K562 (cell line): ENCODE measurements around the gene SNCB. TPM values are rescaled to one million over a fixed set of nuclear protein-coding genes. Genes with fewer than 3 reads are reported as not detected.
A peak's percentile ranks its signal among the peaks of the same experiment; 100 is the strongest.

ENCODE experiments used
- ATAC-seq: fragments of 200-7000 bp; cut with Tn5 transposase; 3 replicates; pipeline ENCODE4 v1.9.1; 2020; ENCODE audit warnings: moderate library complexity
- BruUV-seq: library from RNA; stranded (reverse); fragments of 400-500 nt; replicated peaks from 2 replicates; lab custom pipeline; 2021; lab: Mats Ljungman, UMichigan
- CTCF ChIA-PET: fragments of 300-600 bp; formaldehyde crosslinking; extraction: SDS; loops from one replicate; lab custom pipeline; 2021; ENCODE audit warnings: low intra/inter-chr PET ratio; lab: Yijun Ruan, JAX
- POLR2A ChIA-PET: fragments of 300-600, 350-650 bp; sonication (Branson Sonifier 250); formaldehyde crosslinking; extraction: SDS; loops from one replicate; lab custom pipeline; 2021; ENCODE audit warnings: antibody characterized with exemption, inconsistent platforms; lab: Yijun Ruan, JAX
- DNase-seq, 4 experiments: peaks; one replicate each; pipeline versions ENCODE4 v3.0.0 to v3.0.0-alpha.2; 2011 to 2018; ENCODE audit warnings: low spot score in 3 of 4, mixed read lengths in 3 of 4; ENCODE audit errors: extremely low read depth in 1 of 4
- FAIRE-seq: peaks from 2 replicates; lab custom pipeline; 2011; peaks lifted over from hg19 to GRCh38; lab: Jason Lieb, UNC
- H2AFZ ChIP-seq: 2 replicates; pipeline ENCODE4 v1.6.0; 2011; ENCODE audit warnings: low read depth, low read length, control low read depth, inconsistent platforms
- H3K27ac ChIP-seq: fragments of 200-600 bp; 3 replicates; pipeline ENCODE4 v1.8.0; 2011; ENCODE audit warnings: low read depth, mild to moderate bottlenecking, control low read depth, inconsistent platforms, low read length, moderate library complexity, mixed read lengths; ENCODE audit errors: extremely low read depth
- H3K27me3 ChIP-seq, 2 experiments: fragments of 300-600 bp in 1 of 2; 2 replicates in 1 of 2; 3 replicates in 1 of 2; pipeline versions ENCODE4 v1.6.0 to v1.8.0; 2011; ENCODE audit warnings: inconsistent platforms in 2 of 2, low read length in 2 of 2, mild to moderate bottlenecking in 1 of 2, mixed read lengths in 1 of 2, moderate library complexity in 1 of 2; ENCODE audit not compliant: control insufficient read depth in 2 of 2, insufficient read depth in 2 of 2
- H3K36me3 ChIP-seq: fragments of 300-600 bp; 3 replicates; pipeline ENCODE4 v1.8.0; 2011; ENCODE audit warnings: mild to moderate bottlenecking, low read length, inconsistent platforms; ENCODE audit not compliant: control insufficient read depth, insufficient read depth
- H3K4me1 ChIP-seq, 2 experiments: fragments of 200-600 bp in 1 of 2; replicated peaks in 1 of 2; 2 replicates in 1 of 2; 3 replicates in 1 of 2; pipeline versions ENCODE4 v1.5.1 to v1.8.0; 2011; ENCODE audit warnings: inconsistent platforms in 2 of 2, low read length in 2 of 2, mild to moderate bottlenecking in 1 of 2, mixed read lengths in 1 of 2, moderate library complexity in 1 of 2; ENCODE audit not compliant: control insufficient read depth in 2 of 2, insufficient read depth in 2 of 2
- H3K4me2 ChIP-seq: 2 replicates; pipeline ENCODE4 v1.6.1; 2011; ENCODE audit warnings: low read length, control low read depth, inconsistent platforms, mixed read lengths; ENCODE audit not compliant: insufficient read depth
- H3K4me3 ChIP-seq: fragments of 200-600 bp; sonication (generic), shearing (Covaris generic); 2 replicates; pipeline ENCODE4 v1.5.1; 2016; ENCODE audit warnings: control low read depth, inconsistent platforms
- H3K79me2 ChIP-seq: fragments of 200-600 bp; 3 replicates; pipeline ENCODE4 v1.8.0; 2011; ENCODE audit warnings: low read length, inconsistent platforms; ENCODE audit not compliant: control insufficient read depth, insufficient read depth
- H3K9ac ChIP-seq, 2 experiments: 2 replicates each; pipeline versions ENCODE4 v1.6.0 to v1.6.1; 2011; ENCODE audit warnings: low read depth in 2 of 2, low read length in 2 of 2, control low read depth in 1 of 2, inconsistent platforms in 1 of 2, mild to moderate bottlenecking in 1 of 2, mixed read lengths in 1 of 2; ENCODE audit not compliant: insufficient read depth in 1 of 2
- H3K9me1 ChIP-seq: one replicate; pipeline ENCODE4 v1.6.0; 2011; ENCODE audit warnings: inconsistent platforms, mild to moderate bottlenecking, low read length, moderate library complexity; ENCODE audit not compliant: control insufficient read depth, insufficient read depth
- H3K9me3 ChIP-seq: replicated peaks from 2 replicates; pipeline ENCODE4 v1.5.1; 2011; ENCODE audit warnings: low read depth, low read length, inconsistent platforms; ENCODE audit not compliant: control insufficient read depth, insufficient read depth
- H4K20me1 ChIP-seq: replicated peaks from 2 replicates; pipeline ENCODE4 v1.6.1; 2011; ENCODE audit warnings: low read length, inconsistent platforms, mixed read lengths; ENCODE audit not compliant: control insufficient read depth, insufficient read depth
- CBFA2T2 ChIP-seq: fragments of 450-650 bp; conservative IDR thresholded peaks from 2 replicates; pipeline ENCODE4 v1.6.1; 2017; ENCODE audit warnings: mild to moderate bottlenecking
- CBFA2T3 ChIP-seq: fragments of 450-650 bp; IDR thresholded peaks from 2 replicates; pipeline ENCODE4 v1.6.1; 2017
- E2F1 ChIP-seq: sonication (generic); formaldehyde crosslinking; IDR thresholded peaks from 2 replicates; pipeline ENCODE4 v1.8.1; 2023; ENCODE audit warnings: mild to moderate bottlenecking, missing genetic modification reagents, moderate library complexity
- EWSR1 ChIP-seq: fragments of 450-650 bp; IDR thresholded peaks from 2 replicates; pipeline ENCODE4 v1.6.1; 2018; ENCODE audit warnings: borderline replicate concordance, mild to moderate bottlenecking, low read depth, moderate library complexity; ENCODE audit not compliant: partially characterized antibody
- GABPB2 ChIP-seq: fragments of 250-450 bp; sonication (Bioruptor Pico); conservative IDR thresholded peaks from 2 replicates; pipeline ENCODE4 v1.5.1; 2021; ENCODE audit warnings: mild to moderate bottlenecking
- JUND ChIP-seq, 2 experiments: IDR thresholded peaks; 2 replicates in 1 of 2; 3 replicates in 1 of 2; pipeline ENCODE4 v1.6.1; 2011; ENCODE audit warnings: borderline replicate concordance in 2 of 2, low read depth in 2 of 2, low read length in 2 of 2, improper control_type of control experiment in 1 of 2, missing biosample characterization in 1 of 2, missing genetic modification characterization in 1 of 2, missing genetic modification reagents in 1 of 2
- MECOM ChIP-seq: fragments of 250-450 bp; sonication (Bioruptor Pico); IDR thresholded peaks from 2 replicates; pipeline ENCODE4 v1.8.0; 2022; ENCODE audit warnings: inconsistent platforms
- NFYB ChIP-seq: IDR thresholded peaks from 2 replicates; pipeline ENCODE4 v1.6.1; 2011; ENCODE audit warnings: mild to moderate bottlenecking, moderate library complexity; ENCODE audit not compliant: insufficient read length; ENCODE audit errors: extremely low read depth
- POLR2H ChIP-seq: IDR thresholded peaks from 2 replicates; pipeline ENCODE4 v1.6.1; 2016; ENCODE audit warnings: missing genetic modification characterization, low read depth, mild to moderate bottlenecking, control low read depth, missing compliant biosample characterization, moderate library complexity
- RBM25 ChIP-seq: fragments of 200-400 bp; formaldehyde crosslinking; IDR thresholded peaks from 2 replicates; pipeline ENCODE4 v1.6.1; 2018; ENCODE audit warnings: low read length, low read depth, moderate library complexity; ENCODE audit not compliant: severe bottlenecking
- SOX6 ChIP-seq: fragments of 450-650 bp; IDR thresholded peaks from 2 replicates; pipeline ENCODE4 v1.6.1; 2014; ENCODE audit warnings: mild to moderate bottlenecking
- TGIF2 ChIP-seq: sonication (generic); formaldehyde crosslinking; IDR thresholded peaks from 2 replicates; pipeline ENCODE4 v1.8.1; 2022; ENCODE audit warnings: mild to moderate bottlenecking, missing genetic modification reagents, moderate library complexity
- ZHX1 ChIP-seq: fragments of 150-350 bp; conservative IDR thresholded peaks from 2 replicates; pipeline ENCODE4 v1.6.1; 2014; ENCODE audit warnings: low read length
- ZNF140 ChIP-seq: fragments of 250-450 bp; sonication (Bioruptor Pico); IDR thresholded peaks from 2 replicates; pipeline ENCODE4 v1.8.0; 2021; ENCODE audit warnings: moderate library complexity, mild to moderate bottlenecking, inconsistent platforms
- ZNF436 ChIP-seq: fragments of 250-450, 450-650 bp; sonication (Bioruptor Pico); formaldehyde crosslinking; IDR thresholded peaks from 2 replicates; pipeline ENCODE4 v1.7.0; 2020; ENCODE audit warnings: mild to moderate bottlenecking
- ZNF511 ChIP-seq: sonication (generic); formaldehyde crosslinking; IDR thresholded peaks from 2 replicates; pipeline ENCODE4 v1.8.0; 2022; ENCODE audit warnings: mild to moderate bottlenecking, missing genetic modification reagents
- ZNF699 ChIP-seq: fragments of 250-450 bp; sonication (Bioruptor Pico); IDR thresholded peaks from 2 replicates; pipeline ENCODE4 v1.8.0; 2021; ENCODE audit warnings: mild to moderate bottlenecking, moderate library complexity; ENCODE audit not compliant: insufficient replicate concordance
- ZZZ3 ChIP-seq: fragments of 450-650 bp; IDR thresholded peaks from 2 replicates; pipeline ENCODE4 v1.6.1; 2016; ENCODE audit warnings: antibody characterized with exemption, mild to moderate bottlenecking, moderate library complexity
- WGBS: fragments of 100-300 bp; shearing (Covaris generic); methylation state at CpG from one replicate; pipeline ENCODE4 v1.1.6; 2016; ENCODE audit warnings: low coverage, mixed read lengths; ENCODE audit not compliant: insufficient coverage; ENCODE audit errors: missing lambda C conversion rate; 5-methylcytosine and 5-hydroxymethylcytosine counted together
- in situ Hi-C: fragments of 300-500 bp; cut with MboI; formaldehyde crosslinking; loops from 4 replicates; pipeline ENCODE4 v1.15.0; 2018; ENCODE audit warnings: inconsistent platforms, mixed read lengths
- intact Hi-C: fragments of 100-400 bp; cut with micrococcal nuclease; formaldehyde crosslinking; loops from 2 replicates; pipeline ENCODE4 v1.14.2; 2022
- polyA plus RNA-seq, 8 experiments: library from polyadenylated mRNA; depleted of rRNA in 4 of 8; stranded (reverse) in 5 of 8; unstranded in 3 of 8; fragments of >200 nt; fragmentation: Nextera tagmentation in 2 of 8; fragmentation: Illumina TruSeq in 1 of 8; extraction: Ambion mirVana in 2 of 8; extraction: Trizol in 1 of 8; gene quantifications; 2 replicates each; pipeline versions ENCODE4 v1.2.1 to v1.2.3, GENCODE V29; 2011 to 2014; ENCODE audit warnings: inconsistent platforms in 1 of 8, missing spikeins in 1 of 8
- total RNA-seq, 7 experiments: library from RNA; depleted of rRNA in 6 of 7; stranded (reverse); fragments of >200 nt in 6 of 7; fragmentation: Illumina TruSeq in 2 of 7; extraction: Trizol in 2 of 7; gene quantifications; 2 replicates each; pipeline versions ENCODE4 v1.2.1 to v1.2.3, GENCODE V29; 2011 to 2021; ENCODE audit warnings: low replicate concordance in 1 of 7
- TF ChIP-seq, protein P1 (sequence below): fragments of 250-450 bp; sonication (Bioruptor Pico); IDR thresholded peaks from 2 replicates; pipeline ENCODE4 v1.8.0; 2021; ENCODE audit warnings: moderate library complexity, mild to moderate bottlenecking, inconsistent platforms

SNCB gene
- total and polyA plus RNA-seq, 9 of the 15 experiments (the other 6 are each of a cell fraction or from before 2014, with no cell fraction given) = not detected

- Histone ChIP-seq H3K4me1 (peaks cover 37 to 71% of the 10 kb centered on the region in 2 experiments), H3K9me3 (no peaks in the 10 kb centered on the region), H4K20me1 (peaks cover 19% of the 10 kb centered on the region), H3K79me2 (peaks cover 45% of the 10 kb centered on the region), H3K27ac (no peak overlapping the region; the same call in 2 of the 3 replicates), H3K4me3 (no peak overlapping the region), H2AFZ (no peak overlapping the region), H3K36me3 (peaks cover 26% of the 10 kb centered on the region; the same call in 2 of the 3 replicates), H3K4me2 (peak overlapping the region; percentile 72), H3K9ac (peak overlapping the region in 1 of 2 experiments; percentile 65; a peak in 3 of 4 replicates), H3K9me1 (peaks cover 19% of the 10 kb centered on the region), H3K27me3 (no peaks in the 10 kb centered on the region)
- ATAC-seq = no peak
- no TSS peak for BruUV-seq
- ChIA-PET POLR2A (interaction anchor here (0.6 to 1.4 kb wide), 2 partner anchors 10 to 44 kb away, joined by 3 to 4 read pairs; no protein-coding TSS in a partner anchor), CTCF (no interaction called here)
- intact Hi-C loops (no loop called here), in situ Hi-C loops (no loop called here)
- DNase-seq = peak; percentile 59 to 88 (median 80)
- FAIRE-seq = peak; percentile 95
- 21% methylated on average over 8 of the region's 8 CpGs for WGBS
- peak; percentile 25 for TF ChIP-seq NFYB
- no peak for TF ChIP-seq ZZZ3
- TF ChIP-seq CBFA2T2 = peak; percentile 52
- TF ChIP-seq JUND (IDR thresholded peaks at IDR 0.05; ENCODE audit: borderline replicate concordance, low read depth, low read length) = no peak
- TF ChIP-seq JUND (tag; IDR thresholded peaks at IDR 0.05; ENCODE audit: borderline replicate concordance, low read depth, low read length) = no peak
- TF ChIP-seq RBM25 = no peak
- no peak for TF ChIP-seq MECOM (CRISPR knock-in tag)
- TF ChIP-seq TGIF2 (CRISPR knock-in tag) = no peak
- TF ChIP-seq ZHX1 = no peak
- no peak for TF ChIP-seq SOX6
- TF ChIP-seq ZNF511 (CRISPR knock-in tag) = no peak
- peak; percentile 68 for TF ChIP-seq CBFA2T3
- TF ChIP-seq GABPB2 (CRISPR knock-in tag) = no peak
- TF ChIP-seq, protein P1, sequence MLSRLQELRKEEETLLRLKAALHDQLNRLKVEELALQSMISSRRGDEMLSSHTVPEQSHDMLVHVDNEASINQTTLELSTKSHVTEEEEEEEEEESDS (CRISPR knock-in tag) = no peak
- TF ChIP-seq POLR2H = no peak
- no peak for TF ChIP-seq ZNF436 (CRISPR knock-in tag)
- no peak for TF ChIP-seq EWSR1
- TF ChIP-seq ZNF140 (CRISPR knock-in tag) = no peak
- no peak for TF ChIP-seq ZNF699 (CRISPR knock-in tag)
- no peak for TF ChIP-seq E2F1 (CRISPR knock-in tag)
Observed at GRCh38 chr5:176650354-176650884, 20.1 kb upstream of the SNCB start.
